Neural cell (in vitro differentiated cells): ENCODE results near the gene IDH3A. TPM values are rescaled to one million over a fixed set of nuclear protein-coding genes. Genes with fewer than 3 reads are reported as not detected.

Experiments
- H2AFZ ChIP-seq: fragments of 200-600, 300-800 bp; sonication (generic), shearing (Covaris generic); 2 replicates; pipeline ENCODE4 v1.6.0; 2014; ENCODE audit warnings: low read depth, mild to moderate bottlenecking, antibody characterized with exemption, low read length, moderate library complexity
- H3F3A ChIP-seq: fragments of 200-600 bp; shearing (Covaris generic); 2 replicates; pipeline ENCODE4 v1.6.1; 2016; ENCODE audit warnings: mild to moderate bottlenecking, moderate library complexity, mixed read lengths, antibody characterized with exemption, low read length; ENCODE audit not compliant: insufficient read depth, poor library complexity, severe bottlenecking
- H3K27ac ChIP-seq: fragments of 200-600, 300-800 bp; sonication (generic), shearing (Covaris generic); 2 replicates; pipeline ENCODE4 v1.5.1; 2014; ENCODE audit warnings: mild to moderate bottlenecking, low read length, moderate library complexity
- H3K27me3 ChIP-seq: fragments of 300-800, 200-600 bp; sonication (generic), shearing (Covaris generic); 2 replicates; pipeline ENCODE4 v1.6.0; 2014; ENCODE audit warnings: mild to moderate bottlenecking, low read depth, low read length, moderate library complexity; ENCODE audit not compliant: insufficient read depth
- H3K36me3 ChIP-seq: fragments of 300-800, 200-600 bp; sonication (generic), shearing (Covaris generic); 2 replicates; pipeline ENCODE4 v1.5.1; 2014; ENCODE audit warnings: mild to moderate bottlenecking, antibody characterized with exemption, low read length, moderate library complexity; ENCODE audit not compliant: insufficient read depth
- H3K4me2 ChIP-seq: fragments of 300-800, 200-600 bp; sonication (generic), shearing (Covaris generic); 2 replicates; pipeline ENCODE4 v1.6.0; 2014; ENCODE audit warnings: mild to moderate bottlenecking, low read length
- H3K4me3 ChIP-seq: fragments of 300-800, 200-600 bp; sonication (generic), shearing (Covaris generic); 2 replicates; pipeline ENCODE4 v1.5.1; 2014; ENCODE audit warnings: mild to moderate bottlenecking, low read length, moderate library complexity
- H3K79me2 ChIP-seq: fragments of 200-600 bp; shearing (Covaris generic); replicated peaks from 2 replicates; pipeline ENCODE4 v1.6.0; 2014; ENCODE audit warnings: mild to moderate bottlenecking, low read length, moderate library complexity; ENCODE audit not compliant: insufficient read depth
- H3K9ac ChIP-seq: fragments of 300-800, 200-600 bp; sonication (generic), shearing (Covaris generic); 2 replicates; pipeline ENCODE4 v1.6.1; 2016; ENCODE audit warnings: mild to moderate bottlenecking, low read length, mixed read lengths
- H3K9me2 ChIP-seq: fragments of 200-600 bp; shearing (Covaris generic); 2 replicates; pipeline ENCODE4 v1.6.1; 2016; ENCODE audit warnings: mild to moderate bottlenecking, low read length, mixed read lengths; ENCODE audit not compliant: insufficient read depth
- H3K9me3 ChIP-seq: fragments of 200-600, 300-800 bp; sonication (generic), shearing (Covaris generic); 2 replicates; pipeline ENCODE4 v1.6.1; 2016; ENCODE audit warnings: mild to moderate bottlenecking, mixed run types, low read length, moderate library complexity, mixed read lengths
- H4K20me1 ChIP-seq: fragments of 200-600 bp; shearing (Covaris generic); 2 replicates; pipeline ENCODE4 v1.6.1; 2016; ENCODE audit warnings: mild to moderate bottlenecking, mixed run types; ENCODE audit not compliant: insufficient read depth
- EP300 ChIP-seq: fragments of 450-650 bp; conservative IDR thresholded peaks from 2 replicates; pipeline ENCODE4 v1.6.1; 2014; ENCODE audit warnings: antibody characterized with exemption, mild to moderate bottlenecking, moderate library complexity; ENCODE audit not compliant: poor library complexity, severe bottlenecking
- EZH2 ChIP-seq: fragments of 200-600, 300-800 bp; shearing (Covaris generic), sonication (generic); IDR thresholded peaks from 2 replicates; pipeline ENCODE4 v1.6.1; 2014; ENCODE audit warnings: antibody characterized with exemption, low read length, borderline replicate concordance, mild to moderate bottlenecking; ENCODE audit not compliant: insufficient read depth, poor library complexity, severe bottlenecking
- MXI1 ChIP-seq: fragments of 450-650 bp; conservative IDR thresholded peaks from 2 replicates; pipeline ENCODE4 v1.6.1; 2014; ENCODE audit warnings: antibody characterized with exemption, mild to moderate bottlenecking; ENCODE audit not compliant: poor library complexity, severe bottlenecking
- POLR2AphosphoS5 ChIP-seq: IDR thresholded peaks from 2 replicates; pipeline ENCODE4 v1.6.1; 2012
- RAD21 ChIP-seq: fragments of 450-650 bp; conservative IDR thresholded peaks from 2 replicates; pipeline ENCODE4 v1.6.1; 2014; ENCODE audit warnings: antibody characterized with exemption, mild to moderate bottlenecking, moderate library complexity
- SMC3 ChIP-seq: fragments of 450-650 bp; conservative IDR thresholded peaks from 2 replicates; pipeline ENCODE4 v1.6.1; 2014; ENCODE audit warnings: antibody characterized with exemption, mild to moderate bottlenecking, moderate library complexity; ENCODE audit not compliant: poor library complexity
- TAF1 ChIP-seq: IDR thresholded peaks from 2 replicates; pipeline ENCODE4 v1.6.1; 2012; ENCODE audit warnings: low read depth
- polyA plus RNA-seq: library from polyadenylated mRNA; depleted of rRNA; stranded (reverse); fragments of >200 nt; gene quantifications from 2 replicates; pipeline ENCODE4 v1.2.3, GENCODE V29; 2014
- TF ChIP-seq, protein P1 (sequence below): IDR thresholded peaks from 2 replicates; pipeline ENCODE4 v1.6.1; 2012; ENCODE audit warnings: borderline replicate concordance
- TF ChIP-seq, protein P2 (sequence below): fragments of 450-650 bp; IDR thresholded peaks from 2 replicates; pipeline ENCODE4 v1.5.1; 2014; ENCODE audit warnings: antibody characterized with exemption, mild to moderate bottlenecking, moderate library complexity; ENCODE audit not compliant: poor library complexity, severe bottlenecking

Gene IDH3A
- polyA plus RNA-seq, 1 donor from 2014 or later: 90.7 TPM

DNA sequence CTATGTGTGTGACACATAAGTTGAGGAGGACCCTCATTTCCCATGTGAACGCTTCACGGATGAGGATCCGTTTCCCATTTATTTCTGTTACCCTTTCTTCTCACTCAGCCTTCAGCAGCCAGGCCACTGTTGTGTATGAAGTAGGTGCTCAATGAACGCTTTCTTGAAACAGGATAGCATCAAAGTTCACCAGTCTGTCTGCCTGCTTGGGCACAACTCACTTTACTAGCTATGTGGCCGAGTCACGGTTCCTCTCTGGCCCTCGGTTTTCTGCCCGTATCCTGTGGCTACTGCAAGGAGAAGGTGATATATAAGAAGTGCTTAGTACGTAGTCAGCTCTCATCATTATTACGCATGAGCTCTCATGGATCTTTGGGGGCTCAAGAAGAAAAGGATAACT is 62.8 kb downstream of the IDH3A start:
- Histone ChIP-seq H3K4me3 (no peak overlapping the region), H3K9ac (no peak overlapping the region)

DNA sequence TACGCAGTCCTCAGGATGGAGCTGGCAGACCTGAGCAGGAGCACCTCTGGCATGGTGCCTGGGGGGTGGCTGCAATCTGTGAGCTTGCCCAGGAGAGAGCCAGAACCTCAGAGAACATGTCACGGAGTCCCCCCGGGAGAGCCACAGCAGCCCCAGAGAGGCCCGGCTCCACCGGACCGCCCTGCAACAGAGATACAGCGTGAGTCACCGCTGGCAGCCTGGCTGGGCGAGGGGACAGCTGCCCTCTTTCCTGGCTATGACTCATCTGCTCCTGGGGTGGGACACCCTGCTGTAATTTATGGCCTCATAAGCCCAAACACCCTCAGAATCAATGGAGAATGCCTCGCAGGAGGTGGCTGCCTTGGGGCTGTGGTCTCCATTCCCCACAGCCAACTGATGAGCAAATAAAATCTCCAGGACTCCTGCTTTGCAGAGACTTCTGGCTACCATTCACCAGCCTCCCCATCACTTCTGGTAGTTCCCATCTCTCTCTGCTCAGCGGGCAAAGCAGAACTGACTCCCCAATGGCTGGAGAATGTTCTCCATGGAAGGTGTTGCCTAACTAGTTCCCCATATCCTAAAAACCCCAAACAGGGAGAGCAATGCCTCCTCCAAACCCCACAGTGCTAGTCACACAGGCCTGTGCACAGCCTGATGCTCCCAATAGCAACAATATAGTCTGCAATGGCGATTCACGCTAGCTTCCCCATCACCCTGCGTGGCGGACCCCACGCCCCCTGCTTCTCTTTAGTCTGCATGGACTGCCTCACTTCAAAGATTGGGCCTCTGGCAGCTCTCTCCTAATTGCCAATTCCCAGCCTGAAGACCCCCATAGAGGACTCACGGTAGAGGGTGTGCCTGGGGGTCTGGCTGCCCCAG is 63.6 kb downstream of the IDH3A start:
- Histone ChIP-seq H3K9me3 (no peaks in the 10 kb centered on the region), H4K20me1 (no peaks in the 10 kb centered on the region), H3K9me2 (no peaks in the 10 kb centered on the region), H3K9ac (no peak overlapping the region), H3K36me3 (no peaks in the 10 kb centered on the region), H3F3A (no peaks in the 10 kb centered on the region), H2AFZ (no peak overlapping the region), H3K4me2 (no peak overlapping the region), H3K4me3 (no peak overlapping the region), H3K27me3 (no peaks in the 10 kb centered on the region), H3K79me2 (no peaks in the 10 kb centered on the region), H3K27ac (no peak overlapping the region)
- TF ChIP-seq, protein P1, sequence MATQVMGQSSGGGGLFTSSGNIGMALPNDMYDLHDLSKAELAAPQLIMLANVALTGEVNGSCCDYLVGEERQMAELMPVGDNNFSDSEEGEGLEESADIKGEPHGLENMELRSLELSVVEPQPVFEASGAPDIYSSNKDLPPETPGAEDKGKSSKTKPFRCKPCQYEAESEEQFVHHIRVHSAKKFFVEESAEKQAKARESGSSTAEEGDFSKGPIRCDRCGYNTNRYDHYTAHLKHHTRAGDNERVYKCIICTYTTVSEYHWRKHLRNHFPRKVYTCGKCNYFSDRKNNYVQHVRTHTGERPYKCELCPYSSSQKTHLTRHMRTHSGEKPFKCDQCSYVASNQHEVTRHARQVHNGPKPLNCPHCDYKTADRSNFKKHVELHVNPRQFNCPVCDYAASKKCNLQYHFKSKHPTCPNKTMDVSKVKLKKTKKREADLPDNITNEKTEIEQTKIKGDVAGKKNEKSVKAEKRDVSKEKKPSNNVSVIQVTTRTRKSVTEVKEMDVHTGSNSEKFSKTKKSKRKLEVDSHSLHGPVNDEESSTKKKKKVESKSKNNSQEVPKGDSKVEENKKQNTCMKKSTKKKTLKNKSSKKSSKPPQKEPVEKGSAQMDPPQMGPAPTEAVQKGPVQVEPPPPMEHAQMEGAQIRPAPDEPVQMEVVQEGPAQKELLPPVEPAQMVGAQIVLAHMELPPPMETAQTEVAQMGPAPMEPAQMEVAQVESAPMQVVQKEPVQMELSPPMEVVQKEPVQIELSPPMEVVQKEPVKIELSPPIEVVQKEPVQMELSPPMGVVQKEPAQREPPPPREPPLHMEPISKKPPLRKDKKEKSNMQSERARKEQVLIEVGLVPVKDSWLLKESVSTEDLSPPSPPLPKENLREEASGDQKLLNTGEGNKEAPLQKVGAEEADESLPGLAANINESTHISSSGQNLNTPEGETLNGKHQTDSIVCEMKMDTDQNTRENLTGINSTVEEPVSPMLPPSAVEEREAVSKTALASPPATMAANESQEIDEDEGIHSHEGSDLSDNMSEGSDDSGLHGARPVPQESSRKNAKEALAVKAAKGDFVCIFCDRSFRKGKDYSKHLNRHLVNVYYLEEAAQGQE: no peak
- TF ChIP-seq RAD21 (no peak), POLR2AphosphoS5 (no peak), EP300 (no peak), EZH2 (no peak), SMC3 (no peak), MXI1 (no peak), TAF1 (no peak)
- TF ChIP-seq, protein P2, sequence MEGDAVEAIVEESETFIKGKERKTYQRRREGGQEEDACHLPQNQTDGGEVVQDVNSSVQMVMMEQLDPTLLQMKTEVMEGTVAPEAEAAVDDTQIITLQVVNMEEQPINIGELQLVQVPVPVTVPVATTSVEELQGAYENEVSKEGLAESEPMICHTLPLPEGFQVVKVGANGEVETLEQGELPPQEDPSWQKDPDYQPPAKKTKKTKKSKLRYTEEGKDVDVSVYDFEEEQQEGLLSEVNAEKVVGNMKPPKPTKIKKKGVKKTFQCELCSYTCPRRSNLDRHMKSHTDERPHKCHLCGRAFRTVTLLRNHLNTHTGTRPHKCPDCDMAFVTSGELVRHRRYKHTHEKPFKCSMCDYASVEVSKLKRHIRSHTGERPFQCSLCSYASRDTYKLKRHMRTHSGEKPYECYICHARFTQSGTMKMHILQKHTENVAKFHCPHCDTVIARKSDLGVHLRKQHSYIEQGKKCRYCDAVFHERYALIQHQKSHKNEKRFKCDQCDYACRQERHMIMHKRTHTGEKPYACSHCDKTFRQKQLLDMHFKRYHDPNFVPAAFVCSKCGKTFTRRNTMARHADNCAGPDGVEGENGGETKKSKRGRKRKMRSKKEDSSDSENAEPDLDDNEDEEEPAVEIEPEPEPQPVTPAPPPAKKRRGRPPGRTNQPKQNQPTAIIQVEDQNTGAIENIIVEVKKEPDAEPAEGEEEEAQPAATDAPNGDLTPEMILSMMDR: no peak

More for the DNA sequence above, 62.8 kb downstream of the IDH3A start:
- TF ChIP-seq SMC3: no peak
- TF ChIP-seq EZH2: no peak
- no peak for TF ChIP-seq MXI1
- no peak for TF ChIP-seq POLR2AphosphoS5
- Histone ChIP-seq H4K20me1 (no peaks in the 10 kb centered on the region), H3K27ac (no peak overlapping the region), H3K27me3 (no peaks in the 10 kb centered on the region), H3K9me2 (no peaks in the 10 kb centered on the region), H3K79me2 (no peaks in the 10 kb centered on the region), H3K4me2 (no peak overlapping the region), H3K36me3 (no peaks in the 10 kb centered on the region), H3K9me3 (no peaks in the 10 kb centered on the region), H2AFZ (no peak overlapping the region), H3F3A (no peaks in the 10 kb centered on the region)
